Stimulated activated CD8-positive, alpha-beta memory T cell treated with anti-CD3 and anti-CD28 coated beads, Interleukin-4, amount 100 ng/mL, for 48 hours (primary cell): Measurements from ENCODE around the gene FAM13C.
"Not testable (repeated sequence)": the region's sequence is repeated elsewhere in the genome, so short reads cannot be mapped to it uniquely, and the experiment has no call there.

Experiments used
- DNase-seq: peaks from one replicate; pipeline ENCODE4 v3.0.0-alpha.2; 2020

The FAM13C gene

GRCh38 chr10:59362144-59362958 is at the start of gene FAM13C:
Gene FAM13C, minus strand, starts transcription at chr10:59362549. Its CDS starts 89 bp downstream, at chr10:59362460.
- peak; percentile 25 for DNase-seq

GRCh38 chr10:59405235-59405634 is 42.9 kb upstream of the FAM13C start:
- no peak for DNase-seq

GRCh38 chr10:59400214-59400613 is 37.9 kb upstream of the FAM13C start:
- no peak for DNase-seq

- DNase-seq: not testable (repeated sequence)
Measured at GRCh38 chr10:59399329-59399728, 37.0 kb upstream of the FAM13C start.

- DNase-seq: no peak
Measured at GRCh38 chr10:59397961-59398360, 35.6 kb upstream of the FAM13C start.

- no peak for DNase-seq
Measured at GRCh38 chr10:59395984-59396383, 33.6 kb upstream of the FAM13C start.

GRCh38 chr10:59393349-59393748 is 31.0 kb upstream of the FAM13C start:
- no peak for DNase-seq

- no peak for DNase-seq
Measured at GRCh38 chr10:59391060-59391459, 28.7 kb upstream of the FAM13C start.

GRCh38 chr10:59388671-59388976 is 26.3 kb upstream of the FAM13C start:
- DNase-seq: no peak

- DNase-seq: no peak
Measured at GRCh38 chr10:59387951-59388670, 25.8 kb upstream of the FAM13C start.

- DNase-seq: no peak
Measured at GRCh38 chr10:59384761-59385160, 22.4 kb upstream of the FAM13C start.

GRCh38 chr10:59383908-59384307 is 21.6 kb upstream of the FAM13C start:
- DNase-seq: no peak

GRCh38 chr10:59383436-59383835 is 21.1 kb upstream of the FAM13C start:
- no peak for DNase-seq

GRCh38 chr10:59382831-59383295 is 20.5 kb upstream of the FAM13C start:
- no peak for DNase-seq

- no peak for DNase-seq
Measured at GRCh38 chr10:59381687-59382086, 19.3 kb upstream of the FAM13C start.

- no peak for DNase-seq
Measured at GRCh38 chr10:59376846-59377245, 14.5 kb upstream of the FAM13C start.

- no peak for DNase-seq
Measured at GRCh38 chr10:59375990-59376389, 13.6 kb upstream of the FAM13C start.

GRCh38 chr10:59374916-59375315 is 12.6 kb upstream of the FAM13C start:
- DNase-seq: no peak

GRCh38 chr10:59373071-59373470 is 10.7 kb upstream of the FAM13C start:
- no peak for DNase-seq

- DNase-seq: no peak
Measured at GRCh38 chr10:59372543-59372942, 10.2 kb upstream of the FAM13C start.

GRCh38 chr10:59366290-59366689 is 3.9 kb upstream of the FAM13C start:
- no peak for DNase-seq

- no peak for DNase-seq
Measured at GRCh38 chr10:59363446-59363958, 1.2 kb upstream of the FAM13C start.

- DNase-seq: no peak
Measured at GRCh38 chr10:59362959-59363381, 621 bp upstream of the FAM13C start.

GRCh38 chr10:59361663-59362143 is 646 bp downstream of the FAM13C start:
- DNase-seq: no peak
